ENCODE measurements around the gene FSTL4. TPM values are rescaled to one million over a fixed set of nuclear protein-coding genes. Genes with fewer than 3 reads are reported as not detected.

FSTL4 gene
- total and polyA plus RNA-seq, 2 of the 4 experiments (the other 2 are of a cell fraction), result 0.18 TPM; not detected in 1

- Histone ChIP-seq H3K27me3 (ENCODE audit: control insufficient read depth, insufficient read depth, low read length) (0 out of 2 replicates have a peak, but pooled peaks cover under 1% of the 10 kb centered on the region), H4K5ac (ENCODE audit: low read depth, low read length) (no peak overlapping the region), H2BK20ac (ENCODE audit: low read depth, low read length) (peak overlapping the region; percentile 35; the same call in 1 of the 2 replicates), H4K8ac (ENCODE audit: low read depth in 2 of 2, low read length in 2 of 2) (0 out of 4 replicates have a peak overlapping the region, but pooled peaks of 1 of the 2 experiments have one; percentile 17), H3K79me1 (ENCODE audit: low read depth in 1 of 2, low read length in 2 of 2) (no peaks in the 10 kb centered on the region), H2BK15ac (ENCODE audit: low read depth, low read length) (no peak overlapping the region), H2AK9ac (replicated peaks; ENCODE audit: low read depth, low read length, poor library complexity) (no peak overlapping the region), H3K23ac (ENCODE audit: low read depth, low read length) (no peak overlapping the region), H3K27ac (ENCODE audit: insufficient read depth, low read length) (no peak overlapping the region), H3K56ac (ENCODE audit: extremely low read depth, insufficient read depth, low read length) (no peak overlapping the region), H3K4ac (ENCODE audit: low read depth, low read length) (0 out of 2 replicates have a peak overlapping the region, but pooled peaks have one; percentile 34), H4K91ac (ENCODE audit: insufficient read depth, low read depth, low read length) (peak overlapping the region; percentile 38; the same call in 1 of the 2 replicates), H3K14ac (replicated peaks; ENCODE audit: low read depth, low read length) (no peak overlapping the region), H2AFZ (replicated peaks; ENCODE audit: low read length, poor library complexity) (no peak overlapping the region), H3K9me3 (ENCODE audit: control insufficient read depth, insufficient read depth, low read length) (peaks cover 2% of the 10 kb centered on the region; the same call in 1 of the 2 replicates), H3K9ac (ENCODE audit: low read depth, low read length) (no peak overlapping the region), H2AK5ac (ENCODE audit: low read depth, low read length) (0 out of 2 replicates have a peak overlapping the region, but pooled peaks have one; percentile 71), H2BK5ac (ENCODE audit: low read depth, low read length, poor library complexity, severe bottlenecking) (no peak overlapping the region), H2BK120ac (ENCODE audit: low read depth, low read length) (peak overlapping the region; percentile 42), H3K4me1 (ENCODE audit: control insufficient read depth, insufficient read depth, low read length) (peaks cover 19% of the 10 kb centered on the region; the same call in 1 of the 2 replicates), H3K4me3 (ENCODE audit: insufficient read depth, low read depth, low read length) (no peak overlapping the region), H4K20me1 (ENCODE audit: insufficient read depth, low read length) (no peaks in the 10 kb centered on the region), H3K18ac (ENCODE audit: low read depth, low read length) (peak overlapping the region; percentile 16; the same call in 1 of the 2 replicates), H3K36me3 (ENCODE audit: control insufficient read depth, insufficient read depth, low read length) (no peaks in the 10 kb centered on the region), H3K9me1 (ENCODE audit: insufficient read depth, low read length) (peaks cover 20% of the 10 kb centered on the region; the same call in 1 of the 2 replicates), H3K4me2 (ENCODE audit: low read depth, low read length) (no peak overlapping the region)
- WGBS, 2 experiments (ENCODE audit: extremely low coverage in 2 of 2, insufficient read length in 1 of 2), result 100% methylated on average over 1 of the region's 4 CpGs; no CpG with 5 or more reads in 1 of the 2 experiments
- in situ Hi-C loops (cut with MboI; ENCODE audit: low sequenced_read_pairs) (no loop called here), dilution Hi-C loops (cut with HindIII; ENCODE audit: low sequenced_read_pairs, unreplicated experiment) (no loop called here), intact Hi-C loops (cut with micrococcal nuclease) (no loop called here)
- TF ChIP-seq MXI1 (IDR thresholded peaks at IDR 0.05; ENCODE audit: borderline replicate concordance, low read depth, low read length), result no peak
- TF ChIP-seq SMC3 (IDR thresholded peaks at IDR 0.05; ENCODE audit: low read depth, low read length), result no peak
- no peak for TF ChIP-seq BHLHE40 (IDR thresholded peaks at IDR 0.05; ENCODE audit: low read depth, low read length)
- TF ChIP-seq POLR2A (IDR thresholded peaks at IDR 0.05; ENCODE audit: low read depth, low read length), result no peak
- TF ChIP-seq USF2 (IDR thresholded peaks at IDR 0.05; ENCODE audit: low read depth, low read length), result no peak
- TF ChIP-seq RAD21 (IDR thresholded peaks at IDR 0.05; ENCODE audit: low read length), result no peak
- DNase-seq (no peak), ATAC-seq (ENCODE audit: low read depth) (no peak)
- ChIA-PET POLR2A (ENCODE audit: unreplicated experiment) (no interaction called here), CTCF (no interaction called here)
- BruUV-seq (replicated peaks), result no TSS peak
Measured at GRCh38 chr5:133242221-133242835, 370.0 kb downstream of the FSTL4 start.

Data from IMR-90 (cell line).